ENCODE results near the gene AP2A1. TPM values are rescaled to one million over a fixed set of nuclear protein-coding genes. Genes with fewer than 3 reads are reported as not detected.

AP2A1 gene
- total RNA-seq, 1 experiment from 2014 or later, result 119 TPM

- TF ChIP-seq HMGXB4 (CRISPR knock-in tag; IDR thresholded peaks at IDR 0.05) (no peak), RORB (CRISPR knock-in tag; IDR thresholded peaks at IDR 0.05) (no peak), ZNF396 (CRISPR knock-in tag; IDR thresholded peaks at IDR 0.05; ENCODE audit: borderline replicate concordance) (no peak), TEAD1 (CRISPR knock-in tag; IDR thresholded peaks at IDR 0.05) (no peak), IRF2 (CRISPR knock-in tag; IDR thresholded peaks at IDR 0.05; ENCODE audit: borderline replicate concordance, low read depth) (no peak), GTF2I (CRISPR knock-in tag; conservative IDR thresholded peaks at IDR 0.05) (no peak), ZNF532 (CRISPR knock-in tag; IDR thresholded peaks at IDR 0.05; ENCODE audit: borderline replicate concordance) (no peak), FOXJ3 (CRISPR knock-in tag; IDR thresholded peaks at IDR 0.05; ENCODE audit: borderline replicate concordance) (no peak), ATF1 (CRISPR knock-in tag; IDR thresholded peaks at IDR 0.05) (no peak), IRF1 (CRISPR knock-in tag; IDR thresholded peaks at IDR 0.05) (no peak), JAZF1 (CRISPR knock-in tag; IDR thresholded peaks at IDR 0.05) (no peak)
Observed at GRCh38 chr19:49755956-49756355, 10.8 kb upstream of the AP2A1 start (continued).

- Mint-ChIP-seq H3K36me3 (no peaks in the 10 kb centered on the region), H3K4me3 (no peak overlapping the region), H3K27me3 (ENCODE audit: low read depth) (peaks cover 20% of the 10 kb centered on the region), H3K4me1 (peaks cover 15% of the 10 kb centered on the region), H3K27ac (no peak overlapping the region), H3K9me3 (peaks cover 8% of the 10 kb centered on the region)
- CTCF ChIA-PET, result interaction anchor here (0.9 to 1.5 kb wide), 7 partner anchors 12 to 188 kb away, joined by 3 to 8 read pairs (median 4); no protein-coding TSS in a partner anchor
- POLR2A ChIA-PET, result interaction anchor here (0.9 to 1.1 kb wide), 2 partner anchors 8 to 40 kb away, joined by 3 to 4 read pairs; partner anchors contain the start of gene AP2A1
- DNase-seq (ENCODE audit: low spot score) (no peak), ATAC-seq (no peak)
- TF ChIP-seq TP53 (CRISPR knock-in tag; IDR thresholded peaks at IDR 0.05), result no peak
- TF ChIP-seq CREM (CRISPR knock-in tag; IDR thresholded peaks at IDR 0.05), result no peak
- TF ChIP-seq NFE2L1 (CRISPR knock-in tag; IDR thresholded peaks at IDR 0.05), result no peak
- no peak for TF ChIP-seq ZNF263 (CRISPR knock-in tag; IDR thresholded peaks at IDR 0.05; ENCODE audit: low read depth)
- no peak for TF ChIP-seq ELF4 (CRISPR knock-in tag; IDR thresholded peaks at IDR 0.05; ENCODE audit: low read depth)
- no peak for TF ChIP-seq GRHL2 (CRISPR knock-in tag; IDR thresholded peaks at IDR 0.05; ENCODE audit: insufficient replicate concordance, severe bottlenecking)
- TF ChIP-seq TEAD1 (CRISPR knock-in tag; IDR thresholded peaks at IDR 0.05), result no peak
- TF ChIP-seq USF1 (CRISPR knock-in tag; IDR thresholded peaks at IDR 0.05), result no peak
- no peak for TF ChIP-seq NFATC4 (CRISPR knock-in tag; IDR thresholded peaks at IDR 0.05)
- TF ChIP-seq CBFB (CRISPR knock-in tag; IDR thresholded peaks at IDR 0.05; ENCODE audit: low read depth), result no peak
- no peak for TF ChIP-seq ZSCAN18 (CRISPR knock-in tag; IDR thresholded peaks at IDR 0.05)
- TF ChIP-seq ARID4B (CRISPR knock-in tag; IDR thresholded peaks at IDR 0.05; ENCODE audit: borderline replicate concordance), result no peak
- no peak for TF ChIP-seq KAT7 (CRISPR knock-in tag; IDR thresholded peaks at IDR 0.05; ENCODE audit: borderline replicate concordance)
Observed at GRCh38 chr19:49758292-49758691, 8.5 kb upstream of the AP2A1 start.
